ENCODE data around the gene MPEG1.

Gene MPEG1

DNA sequence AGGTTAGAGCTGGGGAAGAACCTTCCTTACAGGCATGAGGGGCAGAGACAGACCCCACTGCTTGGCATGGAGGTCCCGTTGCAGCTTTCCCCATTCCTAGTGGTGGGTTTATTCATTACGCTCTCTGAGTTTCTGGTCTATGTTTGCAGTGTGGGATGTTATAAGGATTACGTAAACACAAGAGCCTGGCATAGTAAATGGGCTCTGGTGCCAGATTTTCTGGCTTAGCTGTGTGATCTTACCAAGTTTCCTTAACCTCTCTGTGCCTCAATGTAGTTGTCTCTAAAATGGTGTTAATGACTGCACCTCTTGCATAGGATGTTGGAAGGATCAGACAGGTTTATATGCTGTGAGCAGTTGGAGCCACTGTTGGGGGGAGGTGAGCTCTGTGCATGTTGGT lies 25.7 kb downstream of the MPEG1 start:
- DNase-seq (ENCODE audit: low spot score): no peak

DNA sequence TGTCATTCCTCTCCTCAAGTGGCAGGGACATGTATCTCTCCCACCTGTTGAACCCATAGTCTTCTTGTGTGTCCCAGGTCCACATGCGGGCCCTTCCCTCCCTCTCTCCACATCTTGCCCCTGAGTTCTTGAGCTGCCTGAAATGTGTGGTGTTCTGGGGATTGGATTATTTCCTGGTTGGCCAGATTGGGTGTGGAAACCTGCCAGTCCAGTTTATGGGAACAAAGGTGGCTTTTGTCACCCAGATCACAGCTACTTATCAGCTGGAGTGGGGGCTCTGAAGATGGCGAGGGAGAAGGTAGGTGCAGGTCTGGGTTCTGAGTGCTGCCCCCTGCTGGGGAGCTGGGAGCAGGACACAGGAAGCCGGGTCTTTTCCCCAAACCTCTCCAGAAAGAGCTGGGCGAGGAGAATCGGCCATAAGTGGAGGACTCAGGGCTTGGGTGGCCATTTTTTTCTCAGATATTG lies 26.6 kb downstream of the MPEG1 start:
- DNase-seq (ENCODE audit: low spot score): no peak

DNA sequence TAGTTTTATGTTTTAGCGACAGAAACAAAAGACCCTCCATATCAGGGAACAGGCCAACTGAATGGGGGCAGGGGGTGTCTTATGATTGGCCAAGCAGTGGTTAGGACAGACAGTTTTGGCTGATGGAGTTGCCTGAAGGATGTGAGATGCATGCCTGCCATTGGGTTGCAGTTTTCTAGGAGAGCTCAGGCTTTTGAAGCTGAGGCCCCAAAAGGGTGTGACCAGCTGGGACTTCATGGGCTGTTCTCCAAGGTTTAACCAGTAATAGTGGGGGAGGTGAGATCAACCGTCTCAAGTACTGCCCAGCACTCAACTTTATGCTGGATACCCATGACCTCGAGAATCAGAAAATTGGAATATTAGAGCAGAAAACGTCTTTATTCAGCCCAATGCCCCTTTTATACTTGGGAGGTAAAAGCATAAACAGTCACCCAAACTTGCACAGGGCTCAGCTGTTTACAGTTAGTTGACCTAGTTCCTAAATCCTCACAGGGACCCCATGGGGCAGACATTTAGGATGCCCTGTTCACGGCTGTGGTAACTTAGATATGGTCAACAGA lies 27.3 kb downstream of the MPEG1 start:
- DNase-seq (ENCODE audit: low spot score): no peak

DNA sequence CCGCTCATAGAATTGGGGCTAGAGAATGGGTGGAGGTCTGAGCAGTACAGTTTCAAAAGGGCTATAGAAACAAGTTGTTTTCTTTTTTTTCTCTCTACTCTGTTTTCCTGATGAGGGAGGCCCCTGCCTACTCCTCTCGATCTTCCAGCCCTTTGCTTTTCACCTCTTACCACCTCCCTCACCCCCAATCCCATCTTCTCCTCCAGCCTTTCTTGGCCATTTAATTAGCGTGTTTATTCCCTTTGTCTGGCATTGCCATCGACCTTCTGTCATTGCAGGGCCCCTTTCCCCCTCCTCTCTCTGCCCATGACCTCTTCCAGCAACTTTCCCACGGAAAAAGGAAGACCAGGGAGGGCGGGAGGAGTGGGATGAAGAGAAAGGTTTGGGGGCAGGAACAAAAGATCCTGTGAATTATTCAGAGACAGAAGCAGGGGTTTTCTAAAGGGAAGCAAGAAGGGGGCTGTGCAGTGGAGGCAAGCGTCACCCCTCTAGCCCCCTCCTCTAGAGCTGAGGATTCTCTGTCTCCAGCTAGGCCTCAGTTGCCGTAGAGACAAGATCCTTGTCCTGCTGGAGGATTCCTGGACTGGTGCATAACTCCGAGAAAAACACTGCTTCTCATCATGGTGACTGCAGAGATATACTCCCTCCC lies 27.9 kb downstream of the MPEG1 start:
- no peak for DNase-seq (ENCODE audit: low spot score)

DNA sequence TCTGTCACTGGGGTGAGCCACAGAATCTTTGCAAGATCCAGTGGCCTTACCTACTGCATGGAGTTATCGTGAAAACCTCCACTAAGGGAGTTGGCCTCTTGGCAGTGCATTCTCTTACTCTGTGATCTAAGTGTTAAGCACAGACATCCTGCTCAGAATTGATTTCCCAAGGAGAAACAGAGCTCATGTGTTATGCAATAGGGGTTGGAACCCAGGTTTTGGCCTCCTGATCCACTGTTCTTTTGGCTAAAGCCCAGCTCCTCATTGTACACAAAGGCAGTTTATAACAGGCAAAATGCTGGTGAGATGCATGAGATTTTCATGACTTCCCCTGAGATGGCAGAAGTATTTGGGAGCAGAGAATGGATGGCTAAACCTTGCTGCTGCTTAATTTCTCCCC lies 29.0 kb downstream of the MPEG1 start:
- no peak for DNase-seq (ENCODE audit: low spot score)

DNA sequence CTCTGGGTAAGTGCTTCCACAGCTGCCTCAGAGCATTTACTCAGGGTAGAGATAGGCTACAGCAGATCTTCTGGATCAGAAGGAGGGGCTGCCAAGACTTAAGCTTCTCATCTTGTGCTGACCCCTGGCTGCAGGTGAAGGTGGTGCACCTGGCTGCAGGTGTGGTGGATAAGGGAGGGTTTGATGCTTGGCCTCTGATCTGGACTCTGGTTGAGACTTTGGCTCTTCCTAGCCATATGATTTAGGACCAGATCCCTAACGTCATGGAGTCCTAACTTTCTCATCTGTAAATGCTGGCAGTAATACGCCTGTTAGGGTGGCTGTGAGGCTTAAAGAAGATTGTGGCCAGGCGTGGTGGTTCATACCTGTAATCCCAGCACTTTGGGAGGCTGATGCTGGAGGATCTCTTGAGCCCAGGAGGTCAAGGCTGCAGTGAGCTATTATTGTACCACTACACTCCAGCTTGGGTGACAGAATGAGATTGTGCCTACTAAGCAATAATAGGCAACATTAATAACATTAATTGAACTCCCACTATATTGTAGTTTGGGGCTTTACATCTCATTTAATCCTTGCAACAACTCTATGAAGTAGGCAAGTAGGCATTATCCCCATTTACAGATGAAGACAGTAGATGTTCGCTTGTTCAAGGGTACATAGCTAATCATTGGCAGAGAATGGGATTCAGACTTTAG lies 30.1 kb downstream of the MPEG1 start:
- DNase-seq (ENCODE audit: low spot score): no peak

DNA sequence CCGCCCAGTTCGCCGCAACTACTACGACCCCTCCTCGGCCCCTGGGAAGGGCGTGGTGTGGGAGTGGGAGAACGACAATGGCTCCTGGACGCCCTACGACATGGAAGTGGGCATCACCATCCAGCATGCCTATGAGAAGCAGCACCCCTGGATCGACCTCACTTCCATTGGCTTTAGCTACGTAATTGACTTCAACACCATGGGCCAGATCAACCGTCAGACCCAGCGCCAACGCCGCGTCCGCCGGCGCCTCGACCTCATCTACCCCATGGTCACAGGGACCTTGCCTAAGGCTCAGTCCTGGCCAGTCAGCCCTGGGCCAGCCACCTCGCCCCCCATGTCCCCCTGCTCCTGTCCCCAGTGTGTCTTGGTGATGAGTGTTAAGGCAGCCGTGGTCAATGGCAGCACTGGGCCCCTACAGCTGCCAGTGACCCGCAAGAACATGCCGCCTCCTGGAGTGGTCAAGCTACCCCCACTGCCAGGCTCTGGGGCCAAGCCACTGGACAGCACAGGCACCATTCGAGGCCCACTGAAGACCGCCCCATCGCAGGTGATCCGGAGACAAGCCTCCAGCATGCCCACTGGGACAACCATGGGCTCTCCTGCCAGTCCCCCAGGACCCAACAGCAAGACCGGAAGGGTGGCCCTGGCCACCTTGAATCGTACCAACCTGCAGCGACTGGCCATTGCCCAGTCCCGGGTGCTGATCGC lies 30.8 kb downstream of the MPEG1 start:
- DNase-seq (ENCODE audit: low spot score): no peak

DNA sequence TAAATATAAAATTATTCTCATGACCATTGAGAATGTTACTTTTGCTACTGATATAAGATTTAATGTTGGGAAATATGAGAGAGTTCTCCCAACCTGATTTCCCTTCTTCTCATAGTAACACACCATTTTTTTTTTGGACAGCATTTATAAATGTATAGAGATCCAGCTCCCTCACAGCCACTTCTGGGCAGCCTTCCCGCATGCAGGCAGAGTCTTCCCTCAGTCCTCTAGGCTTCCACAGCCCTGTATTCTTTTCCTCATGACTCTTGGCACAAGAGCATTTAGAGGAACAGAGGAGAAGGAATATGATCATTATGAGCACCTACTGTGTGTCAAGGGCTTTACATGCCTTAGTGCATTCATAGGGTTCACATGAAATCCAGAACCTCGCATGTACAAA lies 31.8 kb downstream of the MPEG1 start:
- DNase-seq (ENCODE audit: low spot score): no peak

DNA sequence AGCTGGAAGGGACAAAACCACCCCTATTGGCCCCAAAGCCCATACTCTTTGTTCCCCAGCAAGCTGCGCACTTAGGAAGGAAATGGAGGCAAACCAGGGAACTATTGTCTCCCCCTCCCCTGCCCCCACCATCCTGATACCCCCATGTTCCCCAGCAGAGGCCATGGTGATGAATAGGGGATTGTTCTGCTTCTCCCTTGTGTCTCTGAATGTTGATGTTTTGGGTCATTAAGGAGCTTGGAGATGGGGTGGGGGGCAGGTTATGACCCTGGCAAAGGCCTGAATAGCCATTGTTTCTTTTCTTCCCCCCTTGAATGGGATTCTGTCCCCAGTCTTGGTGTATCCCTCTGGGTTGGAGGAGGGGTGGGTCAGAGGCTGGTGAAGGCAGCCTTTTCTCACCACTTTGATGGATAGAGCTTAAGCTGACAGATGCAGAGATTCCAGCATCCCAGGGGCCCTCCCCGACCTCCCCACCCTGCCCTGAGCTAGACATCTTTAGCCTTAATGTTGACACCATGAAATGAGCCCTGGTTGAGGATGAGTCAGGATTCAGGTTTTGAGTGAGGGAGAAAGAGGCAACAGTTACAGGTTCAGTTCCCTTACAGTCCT lies 32.5 kb downstream of the MPEG1 start:
- DNase-seq (ENCODE audit: low spot score): no peak

DNA sequence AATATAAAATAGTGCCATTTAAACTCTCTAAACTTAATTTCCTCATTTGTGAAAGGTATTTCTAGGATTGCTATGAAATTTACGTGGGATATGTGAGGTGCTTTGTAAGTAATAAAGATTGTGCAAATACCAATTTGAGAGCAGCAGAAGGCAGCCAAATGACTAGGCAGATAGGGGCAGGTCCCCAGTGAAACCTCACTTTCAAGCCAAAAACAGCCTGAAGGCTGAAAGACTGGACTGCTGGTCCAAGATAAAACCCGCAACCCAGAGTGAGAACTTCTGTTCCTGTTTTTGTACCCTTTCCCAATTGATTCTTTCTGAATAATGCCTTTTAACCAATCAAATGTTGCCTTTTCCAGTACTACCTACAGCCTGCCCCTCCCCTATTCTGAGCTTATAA lies 33.6 kb downstream of the MPEG1 start:
- no peak for DNase-seq (ENCODE audit: low spot score)

DNA sequence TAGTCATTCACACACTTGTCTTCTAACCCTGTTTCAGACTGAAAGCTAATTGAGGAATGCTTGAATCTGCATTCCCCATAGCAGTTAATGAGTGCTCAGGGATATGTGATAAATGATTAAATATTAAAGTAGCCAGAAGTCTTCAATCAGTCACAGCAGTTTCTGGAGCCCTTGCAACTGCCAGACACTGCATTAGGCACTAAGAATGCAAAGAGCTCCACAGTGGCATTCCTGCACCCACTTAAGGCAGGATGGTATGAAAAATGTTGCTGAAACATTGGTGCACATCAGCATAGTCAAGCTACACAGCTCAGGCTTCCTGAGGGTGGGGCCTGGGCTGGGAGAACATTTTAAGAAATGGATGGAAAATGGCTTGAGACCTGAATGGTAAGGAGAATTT lies 34.3 kb downstream of the MPEG1 start:
- no peak for DNase-seq (ENCODE audit: low spot score)

DNA sequence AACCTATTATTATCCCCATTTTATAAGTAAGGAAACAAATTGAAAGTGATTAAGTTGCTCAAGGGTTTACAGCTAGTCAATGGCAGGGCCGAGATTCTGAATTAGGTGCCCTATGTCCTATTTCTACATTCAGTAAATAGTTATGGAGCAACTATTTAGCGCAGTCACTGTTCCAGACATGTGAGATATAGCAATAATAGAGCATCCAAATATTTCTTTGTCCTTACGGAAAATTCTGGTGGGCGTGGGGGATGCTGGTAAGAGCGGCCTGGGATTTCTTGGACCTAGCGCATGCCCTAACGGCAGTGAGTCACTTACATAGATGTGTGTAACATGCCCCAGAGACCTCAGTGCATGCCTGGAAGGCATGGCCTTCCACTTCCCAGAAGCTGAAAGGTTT lies 36.4 kb downstream of the MPEG1 start:
- DNase-seq (ENCODE audit: low spot score): no peak

DNA sequence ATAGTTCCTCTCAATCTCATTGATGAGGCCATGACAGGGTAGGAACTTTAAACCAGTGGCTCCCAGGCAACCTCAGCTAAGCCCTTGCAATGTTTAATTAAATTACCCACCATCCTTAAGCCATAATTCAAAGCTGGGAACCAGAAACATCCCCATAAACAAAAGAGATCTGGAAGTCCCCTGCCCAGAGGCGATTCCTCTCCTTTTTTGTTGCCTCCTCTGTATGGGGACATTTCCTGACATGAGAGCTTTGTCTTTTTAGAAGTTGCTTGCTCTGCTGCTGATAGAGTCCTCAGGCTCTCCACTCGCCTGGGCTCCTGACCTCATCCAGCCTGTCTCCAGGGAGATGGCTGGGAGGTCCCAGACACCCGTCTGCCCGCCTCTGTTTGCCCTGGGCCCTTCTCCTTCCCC lies 37.6 kb downstream of the MPEG1 start:
- no peak for DNase-seq (ENCODE audit: low spot score)

DNA sequence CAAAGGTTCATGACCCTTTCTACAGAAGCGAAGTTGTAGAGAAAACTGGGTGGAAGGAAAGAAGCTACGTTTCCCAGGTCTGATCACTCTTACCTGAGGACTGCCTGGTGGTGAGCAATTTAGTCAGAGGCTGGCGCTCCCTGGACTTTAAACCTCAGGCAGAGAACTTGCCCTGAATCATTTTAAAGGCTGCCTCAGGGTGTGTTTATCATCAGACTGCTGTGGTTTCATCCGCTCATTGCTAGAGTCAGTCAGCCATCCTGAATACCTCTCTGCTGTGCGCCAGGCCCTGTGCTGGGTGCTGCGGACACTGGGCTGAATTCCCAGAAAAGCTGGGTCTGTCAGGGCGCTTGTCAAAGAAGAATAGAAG lies 38.1 kb downstream of the MPEG1 start:
- DNase-seq (ENCODE audit: low spot score): no peak

DNA sequence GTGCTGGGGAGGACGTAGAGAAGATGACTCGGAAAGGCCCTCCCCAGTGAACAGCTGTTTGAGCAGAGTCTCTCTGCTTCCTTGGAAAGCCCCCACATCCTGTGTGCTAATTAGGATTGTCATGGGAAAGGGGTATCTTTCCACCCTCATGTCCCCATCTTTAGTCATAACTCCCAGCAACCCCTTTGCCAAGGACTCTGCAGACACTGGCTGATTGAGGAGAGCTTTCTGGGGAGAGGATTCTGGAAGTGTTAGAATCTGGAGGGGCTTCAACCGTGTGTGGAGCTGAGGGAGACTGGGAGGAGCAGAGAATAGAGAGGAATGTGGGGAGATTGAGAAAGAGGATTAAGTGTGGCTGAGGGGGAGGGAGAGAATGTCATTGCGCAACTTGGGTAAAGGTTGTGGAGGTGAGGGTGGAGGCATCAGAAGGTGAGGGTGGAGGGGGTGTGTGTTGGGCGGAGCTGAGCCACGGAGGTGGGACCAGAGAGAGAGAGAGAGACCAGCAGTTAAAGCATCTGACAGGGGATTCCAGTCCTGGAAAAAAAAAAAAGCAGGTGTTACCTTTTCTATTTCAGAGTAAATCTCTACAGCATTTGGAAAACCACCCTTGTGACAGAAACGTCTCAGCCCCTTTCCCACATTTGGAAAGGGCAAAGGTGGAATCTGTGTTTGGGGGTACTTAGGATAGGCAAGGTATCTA lies 38.6 kb downstream of the MPEG1 start:
- DNase-seq (ENCODE audit: low spot score): no peak

DNA sequence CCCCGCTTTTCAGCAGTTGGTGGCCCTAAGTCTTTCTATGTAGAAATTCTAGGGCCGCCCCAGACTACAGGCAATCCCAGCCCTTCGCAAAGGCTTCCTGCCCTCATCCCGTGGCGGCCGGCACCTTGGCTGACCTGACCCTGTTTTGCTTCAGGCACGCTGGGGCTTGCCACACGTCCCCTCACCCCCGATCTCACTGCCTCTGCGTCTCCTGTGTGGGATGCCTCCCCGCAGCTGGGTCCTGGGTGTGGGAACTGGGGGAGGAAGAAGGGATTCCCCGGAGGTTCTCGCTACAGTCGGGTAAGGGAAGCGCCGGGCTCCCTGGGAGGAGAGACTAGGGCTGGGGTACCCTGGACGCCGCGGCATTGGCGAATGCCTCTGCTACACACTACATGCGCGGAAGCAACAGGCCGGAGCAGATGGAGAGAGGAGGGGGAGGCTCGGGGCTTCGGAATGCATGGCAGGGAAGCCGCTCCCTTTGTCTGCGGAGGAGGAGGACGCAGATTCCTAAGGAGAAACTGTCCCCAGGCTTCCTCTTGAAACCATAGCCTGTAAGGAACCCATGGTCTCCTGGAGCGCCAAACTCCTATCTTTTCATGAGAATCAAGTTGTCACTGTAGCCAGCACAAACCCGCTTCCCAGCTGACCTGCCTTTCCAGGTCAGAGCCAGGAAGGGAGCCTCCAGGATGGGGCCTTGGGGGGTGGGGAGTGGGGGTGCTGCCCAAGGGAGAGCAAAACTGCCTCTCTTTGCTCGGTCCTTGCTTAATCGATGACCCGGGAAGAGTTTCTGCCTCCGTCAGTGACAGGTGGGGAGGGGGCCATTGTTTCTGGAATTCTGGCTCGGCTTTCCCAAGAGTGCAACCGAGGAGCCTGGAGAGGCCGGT lies 39.4 kb downstream of the MPEG1 start:
- no peak for DNase-seq (ENCODE audit: low spot score)

DNA sequence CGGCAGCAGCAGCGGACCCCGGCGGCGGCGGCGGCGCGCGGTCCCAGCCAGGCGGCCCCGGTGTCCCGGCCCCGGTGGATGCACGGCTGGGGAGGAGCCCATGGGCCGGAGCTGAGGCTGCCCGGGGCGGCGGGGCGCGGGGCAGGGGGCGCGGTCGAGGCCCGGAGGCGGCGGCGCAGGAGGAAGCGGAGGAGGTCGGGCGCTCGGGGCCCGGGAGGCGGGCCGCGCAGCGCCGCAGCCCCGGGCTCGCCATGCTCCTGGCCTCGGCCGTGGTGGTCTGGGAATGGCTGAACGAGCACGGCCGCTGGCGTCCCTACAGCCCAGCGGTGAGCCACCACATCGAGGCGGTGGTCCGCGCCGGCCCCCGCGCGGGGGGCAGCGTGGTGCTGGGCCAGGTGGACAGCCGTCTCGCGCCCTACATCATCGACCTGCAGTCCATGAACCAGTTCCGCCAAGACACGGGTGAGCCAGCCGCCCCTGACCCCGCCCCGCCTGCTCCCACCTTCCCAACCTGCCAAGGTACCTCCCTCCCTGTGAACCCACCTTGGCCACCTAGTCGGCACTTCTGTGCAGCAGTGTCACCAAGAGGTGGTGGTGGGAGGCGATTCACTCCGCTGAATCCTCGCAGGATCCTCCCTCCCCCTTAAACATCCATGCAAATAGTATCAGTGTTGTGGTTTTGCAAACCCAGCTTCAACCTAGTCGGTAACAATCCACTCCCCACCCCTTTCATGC lies 40.2 kb downstream of the MPEG1 start:
- DNase-seq (ENCODE audit: low spot score): no peak

DNA sequence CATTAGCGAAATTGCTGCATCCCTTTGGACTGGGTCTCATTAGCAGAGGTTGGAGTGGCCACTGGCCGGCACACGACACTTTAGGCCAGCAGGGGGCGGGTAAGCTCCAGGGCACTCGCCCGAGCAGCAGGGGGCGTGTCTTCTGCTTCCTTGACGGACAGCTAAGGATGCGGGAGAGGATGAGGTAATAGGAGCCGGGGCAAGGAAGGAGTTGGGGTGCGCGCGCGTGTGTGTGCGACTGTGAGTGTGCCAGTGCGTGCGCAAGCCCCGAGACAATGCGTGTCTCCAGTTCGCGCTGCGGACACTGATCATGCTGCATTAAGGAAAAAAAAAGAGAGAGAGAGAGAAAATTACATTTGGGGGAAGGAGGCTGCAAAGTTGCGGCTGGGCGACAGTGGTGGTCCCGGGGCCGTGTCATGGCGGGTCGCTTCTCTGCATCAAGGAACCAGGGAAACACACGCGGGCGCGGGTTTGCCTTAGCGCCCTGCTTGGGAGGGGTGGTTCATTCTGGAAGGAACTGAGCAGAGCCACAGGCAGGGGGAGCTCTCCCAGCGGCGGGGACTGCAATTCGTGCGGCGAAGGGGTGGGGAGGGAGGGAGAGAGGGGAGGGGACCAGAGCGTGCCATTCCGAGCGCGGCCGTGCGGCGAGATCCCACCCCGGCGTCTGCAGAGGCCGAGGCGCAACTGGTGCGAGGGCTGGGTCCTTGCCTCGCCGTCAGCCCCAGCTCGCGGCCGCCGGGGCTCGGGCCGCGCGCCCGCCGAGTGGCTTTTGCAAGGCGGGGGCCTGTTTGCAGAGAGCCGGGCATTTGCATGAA lies 41.0 kb downstream of the MPEG1 start, which contains the start of gene DTX4:
Gene DTX4 (plus strand): TSS at position 625 of the 815 bp plus-strand sequence. CDS start 464 bp downstream, outside the sequence.
- DNase-seq (ENCODE audit: low spot score): peak; percentile 93

DNA sequence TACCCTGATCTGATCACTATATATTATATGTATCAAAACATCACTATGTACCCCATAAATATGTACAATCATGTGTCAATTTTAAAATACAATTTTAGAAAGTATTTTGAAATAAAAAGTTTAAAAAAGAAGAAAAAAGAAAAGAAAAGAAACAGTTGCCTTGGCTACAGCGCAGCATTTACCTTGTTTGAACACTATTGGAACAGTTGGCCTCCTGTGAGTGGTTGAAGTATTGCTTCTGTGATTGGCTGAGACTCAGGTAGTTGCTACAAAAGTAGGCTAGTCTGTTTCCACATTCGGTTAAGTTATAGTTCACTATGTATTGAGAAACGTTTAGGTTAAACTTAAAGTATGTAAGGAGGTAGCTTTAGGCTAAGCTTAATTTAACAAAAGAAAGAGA lies 48.7 kb downstream of the MPEG1 start:
- no peak for DNase-seq (ENCODE audit: low spot score)

All from left forelimb (tissue), 1 donor.